Measurements from ENCODE around the gene ACIN1. TPM values are rescaled to one million over a fixed set of nuclear protein-coding genes. Genes with fewer than 3 reads are reported as not detected.

The ACIN1 gene
- total RNA-seq, 1 donor from 2014 or later, result 225 TPM

GRCh38 chr14:23079716-23080115 is 15.2 kb downstream of the ACIN1 start:
- H3K27ac Mint-ChIP-seq, result peak overlapping the region; percentile 4
- no peak for DNase-seq (ENCODE audit: low spot score)
- no peaks in the 10 kb centered on the region for H3K4me1 Mint-ChIP-seq (ENCODE audit: low read depth)
- no peak overlapping the region for H3K4me3 Mint-ChIP-seq
- intact Hi-C loops (cut with micrococcal nuclease), result no loop called here
- H3K27me3 Mint-ChIP-seq (ENCODE audit: insufficient read depth), result no peaks in the 10 kb centered on the region
- H3K36me3 Mint-ChIP-seq (ENCODE audit: low read depth), result peaks cover 52% of the 10 kb centered on the region
- no peaks in the 10 kb centered on the region for H3K9me3 Mint-ChIP-seq

DNA sequence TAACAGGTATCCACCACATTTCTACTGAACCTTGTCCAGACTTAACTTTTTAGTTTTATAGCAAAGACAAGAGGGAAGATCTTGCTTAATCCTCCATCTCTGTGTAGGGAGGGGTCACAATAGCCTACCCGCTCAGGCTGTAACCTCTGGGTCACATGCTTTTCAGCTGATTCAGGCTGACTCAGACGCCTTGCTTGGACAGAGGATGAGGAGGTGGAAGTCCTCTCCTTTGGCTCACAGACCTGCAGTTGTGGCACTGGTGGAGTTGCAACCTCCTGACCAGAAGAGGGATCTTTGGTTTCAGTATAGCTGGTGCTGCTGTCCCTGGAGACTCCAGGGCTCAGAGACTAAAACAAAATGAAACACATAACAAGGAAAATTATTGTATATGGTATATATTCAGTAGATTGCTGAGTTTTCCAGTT is 16.2 kb downstream of the ACIN1 start:
- peaks cover 48% of the 10 kb centered on the region for H3K36me3 Mint-ChIP-seq (ENCODE audit: low read depth)
- H3K4me1 Mint-ChIP-seq (ENCODE audit: low read depth), result no peaks in the 10 kb centered on the region
- DNase-seq (ENCODE audit: low spot score), result no peak
- H3K9me3 Mint-ChIP-seq, result no peaks in the 10 kb centered on the region
- H3K27me3 Mint-ChIP-seq (ENCODE audit: insufficient read depth), result no peaks in the 10 kb centered on the region
- no peak overlapping the region for H3K4me3 Mint-ChIP-seq
- H3K27ac Mint-ChIP-seq, result no peak overlapping the region
- intact Hi-C loops (cut with micrococcal nuclease), result no loop called here

GRCh38 chr14:23077962-23078361 is 17.0 kb downstream of the ACIN1 start:
- no peaks in the 10 kb centered on the region for H3K9me3 Mint-ChIP-seq
- intact Hi-C loops (cut with micrococcal nuclease), result loop anchor here (1.0 to 2.0 kb wide), 3 partner anchors 7 to 109 kb away; no protein-coding TSS in a partner anchor
- no peak overlapping the region for H3K4me3 Mint-ChIP-seq
- no peak overlapping the region for H3K27ac Mint-ChIP-seq
- peaks cover 50% of the 10 kb centered on the region for H3K36me3 Mint-ChIP-seq (ENCODE audit: low read depth)
- DNase-seq (ENCODE audit: low spot score), result no peak
- peaks cover under 1% of the 10 kb centered on the region for H3K4me1 Mint-ChIP-seq (ENCODE audit: low read depth)
- H3K27me3 Mint-ChIP-seq (ENCODE audit: insufficient read depth), result no peaks in the 10 kb centered on the region

DNA sequence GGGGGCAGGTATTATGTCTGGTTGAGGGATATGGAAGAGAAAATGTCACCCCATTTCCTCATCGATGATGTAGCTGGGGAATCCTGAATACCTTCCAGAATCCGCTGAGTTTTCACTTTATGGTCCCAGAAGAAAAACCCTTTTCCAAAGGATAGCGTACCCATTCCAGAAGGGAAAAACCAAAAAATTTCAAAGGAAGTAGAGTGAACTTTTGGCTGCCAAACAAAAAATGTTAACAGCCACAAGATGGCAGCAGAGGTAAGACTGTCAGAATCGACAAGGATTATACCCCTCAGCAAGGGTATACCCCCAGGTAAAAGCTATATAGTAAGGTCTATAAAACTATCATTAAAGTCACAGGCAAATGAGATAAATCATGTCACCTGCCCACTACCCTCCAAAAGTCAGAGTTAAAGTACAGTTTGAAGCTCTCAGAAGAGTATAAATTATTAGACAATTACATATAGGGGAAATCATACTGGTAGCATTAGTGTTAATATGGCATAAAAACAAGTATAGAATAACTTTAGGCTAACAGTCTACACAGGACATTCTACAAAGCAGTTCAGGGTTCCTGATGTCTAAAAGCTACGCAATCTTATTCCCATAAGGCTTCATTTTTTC is 18.0 kb downstream of the ACIN1 start:
- intact Hi-C loops (cut with micrococcal nuclease), result loop anchor here (1.0 to 2.0 kb wide), 3 partner anchors 8 to 110 kb away; no protein-coding TSS in a partner anchor
- peaks cover 55% of the 10 kb centered on the region for H3K36me3 Mint-ChIP-seq (ENCODE audit: low read depth)
- no peaks in the 10 kb centered on the region for H3K9me3 Mint-ChIP-seq
- no peak for DNase-seq (ENCODE audit: low spot score)
- H3K4me3 Mint-ChIP-seq, result no peak overlapping the region
- no peak overlapping the region for H3K27ac Mint-ChIP-seq
- H3K27me3 Mint-ChIP-seq (ENCODE audit: insufficient read depth), result no peaks in the 10 kb centered on the region
- H3K4me1 Mint-ChIP-seq (ENCODE audit: low read depth), result peaks cover 11% of the 10 kb centered on the region

GRCh38 chr14:23074906-23075305 is 20.0 kb downstream of the ACIN1 start:
- peaks cover 50% of the 10 kb centered on the region for H3K36me3 Mint-ChIP-seq (ENCODE audit: low read depth)

GRCh38 chr14:23071921-23072539 is 22.9 kb downstream of the ACIN1 start:
- peaks cover 35% of the 10 kb centered on the region for H3K4me1 Mint-ChIP-seq (ENCODE audit: low read depth)
- no peak for DNase-seq (ENCODE audit: low spot score)
- H3K27ac Mint-ChIP-seq, result peak overlapping the region; percentile 65
- intact Hi-C loops (cut with micrococcal nuclease), result loop anchor here (1.0 kb wide), 4 partner anchors 13 to 37 kb away; no protein-coding TSS in a partner anchor
- no peaks in the 10 kb centered on the region for H3K9me3 Mint-ChIP-seq
- peaks cover 40% of the 10 kb centered on the region for H3K36me3 Mint-ChIP-seq (ENCODE audit: low read depth)
- H3K4me3 Mint-ChIP-seq, result peak overlapping the region; percentile 94
- H3K27me3 Mint-ChIP-seq (ENCODE audit: insufficient read depth), result no peaks in the 10 kb centered on the region

More at GRCh38 chr14:23074906-23075305, 20.0 kb downstream of the ACIN1 start:
- Mint-ChIP-seq H3K27ac (no peak overlapping the region), H3K27me3 (ENCODE audit: insufficient read depth) (no peaks in the 10 kb centered on the region), H3K9me3 (no peaks in the 10 kb centered on the region), H3K4me3 (no peak overlapping the region), H3K4me1 (ENCODE audit: low read depth) (peaks cover 24% of the 10 kb centered on the region)
- DNase-seq (ENCODE audit: low spot score), result no peak
- intact Hi-C loops (cut with micrococcal nuclease), result no loop called here

GRCh38 chr14:23071244-23071920 is 23.6 kb downstream of the ACIN1 start:
- Mint-ChIP-seq H3K4me1 (ENCODE audit: low read depth) (peaks cover 35% of the 10 kb centered on the region), H3K36me3 (ENCODE audit: low read depth) (peaks cover 38% of the 10 kb centered on the region), H3K4me3 (peak overlapping the region; percentile 94), H3K27me3 (ENCODE audit: insufficient read depth) (no peaks in the 10 kb centered on the region), H3K27ac (peak overlapping the region; percentile 65), H3K9me3 (no peaks in the 10 kb centered on the region)
- intact Hi-C loops (cut with micrococcal nuclease), result loop anchor here (1.0 kb wide), 4 partner anchors 13 to 36 kb away; no protein-coding TSS in a partner anchor
- peak; percentile 74 for DNase-seq (ENCODE audit: low spot score)

DNA sequence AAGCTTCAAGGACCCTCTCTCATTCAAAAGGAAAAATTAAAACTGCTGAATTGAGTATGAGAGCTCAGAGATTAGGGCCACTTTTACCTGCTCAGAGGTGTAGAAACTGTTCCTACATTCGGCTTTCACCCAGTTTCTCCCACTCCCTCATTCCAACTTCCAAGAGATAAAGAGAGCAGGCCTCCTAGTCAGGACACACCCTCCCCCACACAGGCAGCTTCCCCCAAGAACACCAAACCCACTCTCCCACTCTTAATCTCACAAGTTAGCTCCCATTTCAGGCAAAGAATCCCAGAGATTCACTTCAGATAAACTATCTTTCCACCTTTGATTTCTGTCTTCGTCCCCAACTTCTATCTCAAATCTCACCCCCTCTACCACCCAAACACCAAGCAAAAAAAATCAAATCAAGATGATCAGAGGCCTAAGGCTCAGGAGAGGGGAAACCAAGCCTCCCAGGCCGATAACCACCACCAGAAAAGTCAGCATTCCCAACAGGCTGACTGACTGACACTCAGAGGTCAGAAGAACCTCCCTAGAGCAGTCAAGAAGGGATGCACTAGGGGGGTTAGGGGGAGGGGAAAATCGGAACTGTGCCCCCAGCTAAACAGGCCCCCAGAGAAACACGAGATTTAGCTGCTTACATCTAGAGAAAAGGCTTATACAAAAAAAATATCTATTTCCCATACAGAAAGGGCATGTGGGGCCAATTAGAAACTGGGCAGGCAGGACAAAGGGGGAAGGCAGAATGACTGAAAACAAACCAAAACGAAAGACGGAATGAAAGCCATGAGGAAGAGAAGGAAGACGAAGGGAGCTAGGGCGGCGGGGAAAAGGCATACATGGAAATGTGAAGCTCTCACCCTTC is 24.4 kb downstream of the ACIN1 start:
- H3K9me3 Mint-ChIP-seq, result no peaks in the 10 kb centered on the region
- intact Hi-C loops (cut with micrococcal nuclease), result loop anchor here (1.0 kb wide), 4 partner anchors 12 to 35 kb away; no protein-coding TSS in a partner anchor
- H3K36me3 Mint-ChIP-seq (ENCODE audit: low read depth), result peaks cover 42% of the 10 kb centered on the region

DNA sequence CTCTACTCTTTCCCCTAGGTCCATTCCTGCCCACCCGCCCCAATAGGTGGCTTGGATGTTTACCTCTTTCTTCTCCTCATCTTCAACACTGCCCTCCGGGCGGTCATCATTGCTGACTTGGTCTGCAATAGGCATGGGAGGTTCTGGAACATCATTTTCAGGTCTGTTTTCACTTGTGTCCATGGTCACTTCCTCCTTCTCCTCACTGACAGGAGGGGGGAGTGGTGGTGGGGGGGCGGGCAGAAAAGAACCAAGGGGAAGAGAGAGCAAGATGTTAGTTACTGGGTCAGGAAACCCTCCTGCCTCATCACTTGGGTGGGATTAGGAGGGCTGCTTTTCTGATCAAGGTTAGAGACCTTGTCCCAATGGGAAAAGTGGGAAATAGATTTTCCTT is 25.5 kb downstream of the ACIN1 start:
- Mint-ChIP-seq H3K36me3 (ENCODE audit: low read depth) (peaks cover 39% of the 10 kb centered on the region), H3K9me3 (no peaks in the 10 kb centered on the region)
- intact Hi-C loops (cut with micrococcal nuclease), result loop anchor here (1.0 to 2.0 kb wide), 3 partner anchors 117 to 232 kb away; partner anchors contain the start of gene PRMT5

More for the DNA sequence above, 24.4 kb downstream of the ACIN1 start:
- DNase-seq (ENCODE audit: low spot score), result no peak
- H3K4me3 Mint-ChIP-seq, result peak overlapping the region; percentile 94
- H3K4me1 Mint-ChIP-seq (ENCODE audit: low read depth), result peaks cover 42% of the 10 kb centered on the region
- H3K27me3 Mint-ChIP-seq (ENCODE audit: insufficient read depth), result no peaks in the 10 kb centered on the region
- H3K27ac Mint-ChIP-seq, result peak overlapping the region; percentile 65

GRCh38 chr14:23068789-23069412 is 26.0 kb downstream of the ACIN1 start:
- peak overlapping the region; percentile 53 for H3K27ac Mint-ChIP-seq
- H3K4me1 Mint-ChIP-seq (ENCODE audit: low read depth), result peaks cover 42% of the 10 kb centered on the region
- H3K4me3 Mint-ChIP-seq, result peak overlapping the region; percentile 74
- H3K36me3 Mint-ChIP-seq (ENCODE audit: low read depth), result peaks cover 43% of the 10 kb centered on the region
- intact Hi-C loops (cut with micrococcal nuclease), result loop anchor here (1.0 to 2.0 kb wide), 3 partner anchors 118 to 232 kb away; partner anchors contain the start of gene PRMT5
- no peaks in the 10 kb centered on the region for H3K27me3 Mint-ChIP-seq (ENCODE audit: insufficient read depth)
- DNase-seq (ENCODE audit: low spot score), result peak; percentile 65
- no peaks in the 10 kb centered on the region for H3K9me3 Mint-ChIP-seq

More for the DNA sequence above, 25.5 kb downstream of the ACIN1 start:
- H3K27ac Mint-ChIP-seq, result no peak overlapping the region
- peaks cover 42% of the 10 kb centered on the region for H3K4me1 Mint-ChIP-seq (ENCODE audit: low read depth)
- H3K4me3 Mint-ChIP-seq, result peak overlapping the region; percentile 74
- H3K27me3 Mint-ChIP-seq (ENCODE audit: insufficient read depth), result no peaks in the 10 kb centered on the region
- DNase-seq (ENCODE audit: low spot score), result no peak

GRCh38 chr14:23067847-23068788 is 26.8 kb downstream of the ACIN1 start:
- Mint-ChIP-seq H3K4me3 (no peak overlapping the region), H3K36me3 (ENCODE audit: low read depth) (peaks cover 50% of the 10 kb centered on the region), H3K27me3 (ENCODE audit: insufficient read depth) (no peaks in the 10 kb centered on the region), H3K27ac (peak overlapping the region; percentile 53), H3K4me1 (ENCODE audit: low read depth) (peaks cover 42% of the 10 kb centered on the region), H3K9me3 (no peaks in the 10 kb centered on the region)
- no peak for DNase-seq (ENCODE audit: low spot score)
- intact Hi-C loops (cut with micrococcal nuclease), result loop anchor here (2.0 kb wide), 1 partner anchor 119 kb away; no protein-coding TSS in a partner anchor

Data from activated T-helper 1 cell treated with anti-CD3 and anti-CD28 coated beads, Interleukin-12 subunit alpha, Interleukin-12 subunit beta, Interleukin-2, Interleukin-4 antibody, amounts not matched to agents 30 ng/mL and 10 ng/mL and 1 ng/mL, durations not matched to agents 14 hours and 24 hours and 36 hours (primary cell).